ENCODE data around the gene FILIP1L.

Gene FILIP1L

GRCh38 chr3:99925584-99926230, 188.6 kb downstream of the FILIP1L start:
- DNase-seq (ENCODE audit: low read depth in 2 of 2), result no peak

- DNase-seq (ENCODE audit: low read depth in 2 of 2), result no peak
Measured at GRCh38 chr3:99923873-99924272, 190.4 kb downstream of the FILIP1L start.

GRCh38 chr3:99921986-99922385, 192.3 kb downstream of the FILIP1L start:
- no peak for DNase-seq (ENCODE audit: low read depth in 2 of 2)

- DNase-seq (ENCODE audit: low read depth in 2 of 2), result no peak
Measured at GRCh38 chr3:99921377-99921695, 193.0 kb downstream of the FILIP1L start.

DNA sequence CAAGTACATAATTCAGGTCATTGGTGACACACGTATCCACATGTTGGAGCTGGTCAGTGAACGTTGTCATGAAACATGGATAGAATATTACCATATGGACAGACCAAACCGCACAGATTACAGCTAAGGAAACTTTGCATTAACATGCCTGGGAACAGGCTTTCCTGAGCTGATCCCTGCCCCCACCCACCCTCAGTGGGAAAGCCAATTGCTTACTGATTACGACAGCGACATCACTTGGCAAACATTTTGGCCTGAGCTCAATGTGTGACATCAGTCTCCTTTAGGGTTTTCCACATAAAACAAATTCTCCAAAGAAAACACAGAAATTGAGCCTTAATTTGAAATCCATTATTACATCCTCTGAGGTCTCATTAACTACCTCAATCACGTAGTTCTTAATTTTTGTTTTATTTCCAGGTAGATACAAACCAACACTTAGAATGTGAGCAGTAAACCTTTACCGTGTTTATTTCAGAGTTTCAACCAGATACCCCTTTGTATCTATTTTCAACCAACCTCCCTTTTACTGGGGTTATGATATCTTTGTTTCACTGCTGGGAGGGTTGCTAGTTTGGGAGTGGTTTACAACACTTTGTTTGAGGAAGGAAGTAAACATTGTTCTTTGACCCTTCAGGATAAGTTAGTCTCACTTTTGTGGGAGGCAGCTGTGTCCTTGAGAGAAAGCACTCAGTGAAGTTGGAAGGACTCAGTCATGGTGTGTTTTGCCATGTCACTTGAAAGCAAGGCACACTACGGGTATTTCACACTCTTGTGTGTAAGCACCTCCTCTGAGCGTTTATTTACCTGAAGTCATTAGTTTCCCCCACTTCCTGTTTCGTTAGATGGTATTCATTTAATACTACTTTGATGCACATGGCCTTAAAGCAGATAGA, 193.6 kb downstream of the FILIP1L start:
- DNase-seq (ENCODE audit: low read depth in 2 of 2), result no peak

DNA sequence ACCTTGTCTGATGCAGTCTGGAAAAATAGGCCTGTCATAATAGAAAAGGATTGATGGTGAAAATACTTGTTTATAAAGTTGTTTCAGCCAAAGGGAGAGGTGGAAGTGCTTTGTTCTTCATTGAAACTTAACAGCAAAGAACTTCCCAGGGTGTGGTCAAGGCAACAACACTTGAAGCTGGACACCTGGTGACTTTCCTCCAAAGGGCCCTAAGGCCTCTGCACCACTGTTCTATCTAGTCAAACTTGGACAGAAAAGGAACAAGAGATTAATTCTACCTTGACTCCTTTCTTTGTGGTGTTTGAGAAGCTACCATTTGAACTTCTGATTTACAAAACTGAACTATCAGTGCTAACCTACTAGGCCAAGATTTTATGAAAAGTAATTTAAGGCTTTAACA, 194.6 kb downstream of the FILIP1L start:
- no peak for DNase-seq (ENCODE audit: low read depth in 2 of 2)

- DNase-seq (ENCODE audit: low read depth in 2 of 2), result no peak
Measured at GRCh38 chr3:99918715-99919114, 195.6 kb downstream of the FILIP1L start.

DNA sequence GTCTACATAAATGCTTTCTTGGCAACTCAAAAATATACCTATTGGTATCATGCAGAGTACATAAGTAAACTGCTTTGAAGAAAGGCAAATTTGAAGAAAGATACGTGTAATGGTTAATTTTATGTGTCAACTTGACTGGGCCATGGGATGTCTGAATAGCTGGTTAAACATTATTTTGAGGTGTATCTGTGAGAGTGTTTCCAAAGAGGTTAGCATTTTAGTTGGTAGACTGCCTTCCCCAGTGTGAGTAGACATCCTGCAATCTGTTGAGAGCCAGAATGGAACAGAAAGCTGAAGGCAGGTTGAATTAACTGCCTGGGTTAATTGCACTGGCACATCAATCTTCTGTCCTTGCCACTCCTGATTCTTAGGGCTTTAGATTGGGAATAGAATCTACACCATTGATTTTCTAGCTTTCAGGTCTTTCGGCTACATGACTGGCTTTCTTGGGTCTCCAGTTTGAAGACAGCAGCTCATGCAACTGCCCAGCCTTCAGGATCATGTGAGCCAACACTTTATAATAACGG, 198.3 kb downstream of the FILIP1L start:
- DNase-seq (ENCODE audit: low read depth in 2 of 2), result no peak

DNA sequence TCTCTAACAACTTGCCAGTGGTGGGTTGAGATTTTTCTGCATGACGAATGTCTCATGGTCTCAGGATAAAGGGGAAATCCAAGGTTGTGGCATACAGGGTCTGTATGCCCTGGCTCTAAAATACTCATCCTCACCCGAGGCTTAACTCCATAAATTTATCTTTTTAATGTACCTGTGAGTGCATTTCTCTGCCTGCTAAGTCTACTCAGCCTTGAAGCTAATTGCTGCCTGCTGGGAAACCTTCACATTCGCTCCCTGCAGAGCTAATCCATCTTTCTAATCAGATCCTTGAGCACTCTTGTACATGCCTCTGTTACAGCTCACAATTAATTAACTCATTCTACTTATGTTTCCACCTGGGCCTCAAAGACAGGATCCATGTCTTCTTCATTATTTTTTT, 202.9 kb downstream of the FILIP1L start:
- no peak for DNase-seq (ENCODE audit: low read depth in 2 of 2)

- DNase-seq (ENCODE audit: low read depth in 2 of 2), result no peak
Measured at GRCh38 chr3:99910752-99911290, 203.5 kb downstream of the FILIP1L start.

GRCh38 chr3:99909714-99910495, 204.4 kb downstream of the FILIP1L start:
- no peak for DNase-seq (ENCODE audit: low read depth in 2 of 2)

DNA sequence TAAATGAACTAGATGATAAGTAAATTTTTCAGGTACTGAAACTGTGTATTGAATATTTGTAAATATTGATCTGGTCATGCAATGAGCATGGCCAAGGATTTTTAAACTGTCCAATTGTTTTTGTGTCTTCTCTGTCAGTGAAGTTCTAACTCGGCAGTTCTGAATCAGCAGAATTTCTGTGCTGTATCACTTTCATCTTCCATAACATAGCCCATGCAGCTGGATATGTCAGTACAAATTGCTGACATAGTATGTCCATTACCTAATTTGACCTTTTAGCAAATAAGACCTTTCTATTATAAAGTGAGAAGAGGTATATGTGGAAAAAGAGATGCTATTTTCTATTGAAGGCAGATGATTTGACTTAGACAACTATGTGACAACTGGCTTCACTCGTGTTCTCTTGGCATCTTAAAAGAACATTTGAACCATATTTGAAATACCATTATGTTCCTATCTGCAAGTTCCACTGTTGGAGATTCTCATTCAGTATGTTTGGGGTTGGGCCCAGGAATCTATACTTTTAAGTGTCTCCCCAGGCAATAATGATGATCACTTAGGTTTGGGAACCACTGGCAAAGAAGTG, 206.2 kb downstream of the FILIP1L start:
- DNase-seq (ENCODE audit: low read depth in 2 of 2), result no peak

DNA sequence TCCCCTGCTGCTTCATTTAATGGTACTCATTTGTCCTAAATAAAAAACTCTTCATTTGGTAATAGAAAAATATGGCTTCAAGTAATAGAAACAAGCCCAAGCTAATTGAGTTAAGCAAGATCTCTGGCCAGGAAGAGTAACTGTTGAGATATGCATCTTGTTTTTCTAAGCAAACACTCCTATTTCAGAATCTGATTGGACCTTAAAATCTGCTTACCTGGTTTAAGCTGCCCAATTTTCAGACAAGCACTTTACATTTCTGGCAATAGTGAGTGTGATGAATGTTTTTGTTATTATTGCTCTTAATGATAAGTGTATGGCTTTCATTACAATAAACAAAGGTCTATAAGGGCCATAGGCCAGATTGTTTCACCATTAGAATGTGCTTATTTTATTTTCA, 210.4 kb downstream of the FILIP1L start:
- no peak for DNase-seq (ENCODE audit: low read depth in 2 of 2)

DNA sequence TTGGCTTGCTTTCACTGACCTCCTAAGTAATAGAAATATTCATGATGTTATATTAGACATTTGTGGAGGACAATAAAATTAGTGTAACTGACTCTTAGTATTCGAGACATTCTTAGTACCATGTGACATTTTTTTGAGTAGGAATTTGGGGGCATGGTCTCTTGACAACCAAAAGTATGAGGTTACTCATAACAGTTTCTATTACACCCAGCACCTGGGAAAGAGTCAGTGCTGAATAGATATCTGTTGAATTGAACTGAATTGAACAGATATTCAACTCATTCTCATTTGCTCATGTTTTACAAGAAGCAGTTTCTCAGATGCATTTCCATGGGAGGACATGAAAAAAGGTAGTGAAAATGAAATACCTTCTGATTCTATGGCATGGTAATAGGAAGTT, 212.2 kb downstream of the FILIP1L start:
- DNase-seq (ENCODE audit: low read depth in 2 of 2), result no peak

- no peak for DNase-seq (ENCODE audit: low read depth in 2 of 2)
Measured at GRCh38 chr3:99901200-99901926, 212.9 kb downstream of the FILIP1L start.

GRCh38 chr3:99900248-99900647, 214.1 kb downstream of the FILIP1L start:
- DNase-seq (ENCODE audit: low read depth in 2 of 2), result no peak

GRCh38 chr3:99899603-99900002, 214.7 kb downstream of the FILIP1L start:
- DNase-seq (ENCODE audit: low read depth in 2 of 2), result no peak

- DNase-seq (ENCODE audit: low read depth in 2 of 2), result no peak
Measured at GRCh38 chr3:99896482-99896881, 217.8 kb downstream of the FILIP1L start.

DNA sequence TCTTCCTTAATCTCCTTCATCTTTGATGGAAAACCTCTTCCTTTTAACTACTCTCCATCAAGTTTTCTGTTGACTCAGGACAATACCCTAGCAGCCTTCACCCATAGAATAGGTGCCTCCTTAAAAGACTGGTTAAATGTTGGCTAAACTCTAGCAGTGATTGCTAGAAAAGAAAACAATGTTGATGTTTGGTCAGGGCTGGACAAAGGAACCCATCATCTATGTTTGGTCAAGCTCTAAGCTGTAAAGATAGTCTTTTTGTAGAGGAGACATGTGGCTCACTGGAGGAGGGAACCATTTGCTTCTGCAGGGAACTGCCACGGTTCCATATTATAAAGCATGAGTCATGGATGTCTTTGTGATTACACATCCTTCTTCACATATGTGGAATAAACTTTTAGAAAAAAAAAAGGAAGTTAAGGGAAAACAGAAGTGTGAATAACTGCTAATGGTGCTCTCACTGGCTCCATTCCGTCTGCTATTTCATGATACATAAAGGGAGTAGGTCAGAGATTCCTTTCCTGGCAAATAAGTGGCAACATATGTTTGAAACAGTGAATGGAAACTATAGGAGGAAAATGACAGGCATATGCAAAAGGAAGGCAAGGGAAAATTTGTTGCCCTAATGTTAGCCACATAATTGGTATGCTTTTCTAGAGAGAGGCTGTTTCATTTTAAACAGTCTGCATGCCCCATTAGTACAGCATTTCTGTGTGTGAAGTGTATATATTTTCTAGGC, 218.4 kb downstream of the FILIP1L start:
- no peak for DNase-seq (ENCODE audit: low read depth in 2 of 2)

DNA sequence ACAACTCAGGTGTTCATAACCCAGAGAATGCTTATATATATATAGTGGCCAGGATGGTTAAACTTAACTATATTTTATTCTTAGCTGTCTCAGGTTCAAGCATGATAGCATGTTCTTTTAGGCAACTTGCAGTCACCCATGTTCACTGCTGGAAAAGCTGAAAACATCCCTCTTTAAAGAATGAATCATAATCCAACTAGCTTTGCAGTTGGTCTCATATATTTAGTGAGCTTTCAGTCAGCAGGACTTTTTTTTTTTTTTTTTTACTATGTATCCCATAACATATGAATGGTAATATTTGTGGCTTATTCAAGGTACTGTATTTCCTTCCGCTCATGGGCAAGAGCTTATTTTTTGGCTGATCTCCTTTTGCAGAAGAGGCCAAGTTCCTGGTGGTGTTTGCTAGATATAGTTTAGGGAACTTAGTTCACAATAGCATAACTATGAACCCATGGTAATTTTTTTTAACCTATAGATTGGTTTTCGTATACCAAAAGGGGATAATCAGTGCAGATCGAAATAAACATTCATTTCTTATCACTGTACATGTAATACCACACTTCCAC, 219.1 kb downstream of the FILIP1L start:
- DNase-seq (ENCODE audit: low read depth in 2 of 2), result no peak

All from stimulated activated CD4-positive, alpha-beta T cell treated with anti-CD3 and anti-CD28 coated beads, Interleukin-1b, Interleukin-23, amount 100 ng/mL, for 4 hours (primary cell).